HUES64 (cell line): Measurements from ENCODE around the gene DTD2.

Source experiments
- H3K27ac ChIP-seq: 2 replicates; pipeline ENCODE4 v1.7.0; 2013; ENCODE audit warnings: low read depth, low read length, inconsistent platforms
- H3K27me3 ChIP-seq: 2 replicates; pipeline ENCODE4 v1.6.1; 2013; ENCODE audit warnings: mild to moderate bottlenecking, low read length; ENCODE audit not compliant: insufficient read depth
- H3K36me3 ChIP-seq: 2 replicates; pipeline ENCODE4 v1.6.1; 2013; ENCODE audit warnings: mild to moderate bottlenecking, low read length; ENCODE audit not compliant: insufficient read depth
- H3K4me1 ChIP-seq: 2 replicates; pipeline ENCODE4 v1.6.1; 2013; ENCODE audit warnings: mild to moderate bottlenecking, low read length, moderate library complexity; ENCODE audit not compliant: insufficient read depth
- H3K4me3 ChIP-seq: 2 replicates; pipeline ENCODE4 v1.5.1; 2013; ENCODE audit warnings: mild to moderate bottlenecking, low read length, moderate library complexity
- H3K9ac ChIP-seq: 2 replicates; pipeline ENCODE4 v1.6.1; 2013; ENCODE audit warnings: mild to moderate bottlenecking, low read depth, low read length
- H3K9me3 ChIP-seq: 2 replicates; pipeline ENCODE4 v1.6.1; 2013; ENCODE audit warnings: low read depth, low read length; ENCODE audit not compliant: insufficient read depth
- WGBS: fragments of 150-250, 120-280 bp; methylation state at CpG from one replicate; pipeline ENCODE4 v1.1.7; 2013; ENCODE audit warnings: missing lambda C conversion rate; 5-methylcytosine and 5-hydroxymethylcytosine counted together

Gene DTD2

DNA sequence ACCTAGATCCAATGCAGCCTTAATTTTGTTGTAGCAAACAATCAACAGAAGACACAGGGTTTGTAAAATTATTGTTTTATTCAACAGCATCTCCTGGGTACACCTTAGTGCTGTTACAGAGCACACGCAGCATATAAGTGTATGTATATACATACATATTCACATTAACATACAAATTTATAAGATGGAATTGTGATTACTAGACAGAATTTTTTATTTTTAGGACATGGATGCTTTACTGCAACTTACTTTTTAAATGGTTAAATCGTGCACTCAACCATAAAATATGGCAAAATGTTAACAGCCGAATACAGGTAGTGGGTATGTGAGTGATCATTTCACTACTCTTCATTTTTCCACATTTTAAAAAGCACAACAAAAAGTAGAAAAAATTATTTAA lies 53.6 kb downstream of the DTD2 start:
- Histone ChIP-seq H3K4me3 (no peak overlapping the region), H3K9ac (no peak overlapping the region), H3K36me3 (peaks cover 18% of the 10 kb centered on the region), H3K9me3 (no peaks in the 10 kb centered on the region), H3K4me1 (no peaks in the 10 kb centered on the region), H3K27ac (no peak overlapping the region), H3K27me3 (no peaks in the 10 kb centered on the region)
- 100% methylated on average over 1 of the region's 3 CpGs for WGBS

DNA sequence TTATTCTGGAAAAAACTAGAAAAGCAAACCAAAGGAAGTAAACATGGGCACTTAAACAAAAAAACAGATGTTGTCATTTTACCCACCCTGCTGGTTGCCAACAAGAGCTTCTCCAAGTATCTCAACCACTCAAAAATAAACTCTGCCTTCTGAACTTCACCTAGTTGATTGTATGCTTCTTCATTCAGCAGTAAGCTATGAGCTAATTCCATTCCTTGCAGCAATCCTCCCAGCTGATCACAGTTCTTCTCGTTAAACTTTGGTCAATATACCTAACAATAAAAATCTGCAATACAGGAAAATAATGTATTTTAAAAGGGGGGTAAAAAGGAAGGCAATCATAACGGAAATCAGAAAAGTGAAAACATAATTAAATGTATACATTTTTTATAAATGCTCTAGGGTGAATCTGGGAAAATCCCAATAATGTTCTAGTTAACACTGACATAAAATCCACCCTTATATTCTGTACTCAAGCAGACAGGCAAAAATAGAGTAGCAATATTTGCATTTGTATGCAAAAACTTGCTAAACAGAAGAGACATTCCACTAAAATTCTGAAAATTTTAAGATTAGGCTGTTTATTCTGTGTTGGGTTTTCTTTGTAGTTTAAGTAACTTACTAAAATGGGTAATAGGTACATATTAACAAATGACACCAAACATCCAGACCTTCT lies 54.4 kb downstream of the DTD2 start:
- H3K27me3 ChIP-seq, result no peaks in the 10 kb centered on the region
- no peak overlapping the region for H3K9ac ChIP-seq
- H3K9me3 ChIP-seq, result no peaks in the 10 kb centered on the region
- no CpG with 5 or more reads among the region's 2 CpGs for WGBS
- H3K36me3 ChIP-seq, result peaks cover 25% of the 10 kb centered on the region
- H3K27ac ChIP-seq, result no peak overlapping the region
- no peak overlapping the region for H3K4me3 ChIP-seq
- H3K4me1 ChIP-seq, result no peaks in the 10 kb centered on the region

DNA sequence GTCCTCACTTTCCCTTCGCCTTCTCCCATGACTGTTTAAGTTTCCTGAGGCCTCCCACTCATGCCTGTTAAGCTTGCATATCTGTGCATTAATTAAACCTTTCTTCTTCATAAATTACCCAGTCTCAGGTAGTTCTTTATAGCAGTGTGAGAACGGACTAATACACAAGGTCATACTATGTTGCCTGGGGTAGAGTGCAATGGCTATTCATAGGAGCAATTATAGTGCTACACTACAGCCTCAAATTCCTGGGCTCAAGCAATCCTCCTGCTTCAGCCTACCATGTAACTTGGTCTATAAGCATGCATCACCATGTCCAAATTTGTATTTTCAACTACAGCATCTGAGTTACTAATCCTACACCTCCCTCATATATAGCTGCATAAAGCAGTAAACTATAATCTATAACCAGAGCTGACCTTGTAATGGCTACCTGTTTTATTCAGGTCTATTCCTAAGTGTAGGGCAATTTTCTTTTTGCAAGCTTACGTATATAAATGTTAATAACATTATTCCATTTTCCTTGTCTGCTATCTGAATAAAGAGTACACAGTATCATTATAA lies 55.9 kb downstream of the DTD2 start:
- peaks cover 29% of the 10 kb centered on the region for H3K36me3 ChIP-seq
- WGBS, result 92% methylated on average over 2 of the region's 3 CpGs

DNA sequence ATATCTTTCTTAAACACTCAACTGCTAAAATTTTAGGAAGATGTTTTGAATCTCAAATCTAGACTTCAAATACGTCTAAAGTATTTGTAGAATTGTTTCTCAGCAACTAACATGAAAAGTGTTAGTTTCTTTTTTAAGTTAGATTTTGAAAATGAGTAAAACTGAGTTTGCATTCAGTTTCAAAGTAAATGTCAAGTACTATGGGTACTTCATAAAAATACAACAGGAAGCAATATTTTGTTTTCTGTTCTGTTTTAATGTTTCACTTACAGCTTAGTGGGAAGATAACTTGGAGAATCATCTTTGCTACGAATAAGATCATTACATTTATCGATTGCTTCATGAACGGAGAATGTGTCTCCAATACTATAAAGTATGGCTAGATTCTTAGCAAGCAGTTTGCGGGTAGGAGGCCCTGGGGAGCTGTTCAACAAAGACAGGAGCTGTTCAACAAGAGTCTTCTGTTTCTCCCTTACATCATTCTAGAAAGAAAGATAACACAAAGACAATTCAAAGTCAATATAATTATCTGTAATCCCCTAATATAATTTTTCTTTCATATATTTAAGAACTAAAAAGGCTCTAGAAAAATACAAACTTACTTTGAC lies 57.2 kb downstream of the DTD2 start:
- Histone ChIP-seq H3K4me1 (no peaks in the 10 kb centered on the region), H3K9me3 (no peaks in the 10 kb centered on the region), H3K27ac (no peak overlapping the region), H3K9ac (no peak overlapping the region), H3K27me3 (no peaks in the 10 kb centered on the region), H3K4me3 (no peak overlapping the region), H3K36me3 (peaks cover 34% of the 10 kb centered on the region)
- 97% methylated on average over 5 of the region's 5 CpGs for WGBS

More for the DNA sequence above, 55.9 kb downstream of the DTD2 start:
- Histone ChIP-seq H3K27ac (no peak overlapping the region), H3K4me1 (no peaks in the 10 kb centered on the region), H3K9ac (no peak overlapping the region), H3K27me3 (no peaks in the 10 kb centered on the region), H3K4me3 (no peak overlapping the region), H3K9me3 (no peaks in the 10 kb centered on the region)
